NCI-H1105 (cell line): ENCODE results near the gene ARRDC2.
A peak's percentile ranks its signal among the peaks of the same experiment; 100 is the strongest.
"Not testable (repeated sequence)": the region's sequence is repeated elsewhere in the genome, so short reads cannot be mapped to it uniquely, and the experiment has no call there.

Experiments used
- DNase-seq: peaks from one replicate; lab custom pipeline; 2025; lab: John Stamatoyannopoulos, UW

Gene ARRDC2

DNA sequence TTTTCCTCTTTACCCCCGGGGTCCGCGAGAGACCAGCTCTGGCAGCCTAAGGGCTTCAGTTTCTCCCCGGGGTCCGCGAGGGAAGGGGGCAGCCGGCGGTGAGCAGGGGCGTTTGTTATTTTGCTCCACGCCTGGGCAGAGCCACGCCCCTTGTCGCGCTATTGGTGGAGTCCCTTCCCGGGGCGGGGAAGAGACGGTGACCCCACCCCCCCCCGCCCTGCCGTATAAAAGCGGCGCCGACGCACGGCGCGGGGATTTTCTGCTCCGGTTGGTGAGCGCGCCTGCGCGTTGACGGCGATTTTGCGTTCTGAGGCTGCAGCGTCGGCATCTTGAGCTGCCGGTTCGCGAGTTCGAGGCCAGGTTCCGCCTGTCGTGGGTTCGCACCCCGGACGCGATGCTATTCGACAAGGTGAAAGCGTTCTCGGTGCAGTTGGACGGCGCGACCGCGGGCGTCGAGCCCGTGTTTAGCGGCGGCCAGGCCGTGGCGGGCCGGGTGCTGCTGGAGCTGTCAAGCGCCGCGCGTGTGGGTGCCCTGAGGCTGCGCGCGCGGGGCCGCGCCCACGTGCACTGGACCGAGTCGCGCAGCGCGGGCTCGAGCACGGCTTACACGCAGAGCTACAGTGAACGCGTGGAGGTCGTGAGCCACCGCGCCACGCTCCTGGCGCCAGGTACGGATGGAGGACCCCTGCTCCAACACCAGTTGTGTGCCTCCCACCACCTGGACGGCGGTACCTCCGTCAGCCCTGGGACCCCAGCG is at the start of gene ARRDC2:
ARRDC2 (plus strand) TSS at position 254 of the 757 bp plus-strand sequence; CDS start at position 395, 141 bp downstream.
- peak; percentile 90 for DNase-seq

DNA sequence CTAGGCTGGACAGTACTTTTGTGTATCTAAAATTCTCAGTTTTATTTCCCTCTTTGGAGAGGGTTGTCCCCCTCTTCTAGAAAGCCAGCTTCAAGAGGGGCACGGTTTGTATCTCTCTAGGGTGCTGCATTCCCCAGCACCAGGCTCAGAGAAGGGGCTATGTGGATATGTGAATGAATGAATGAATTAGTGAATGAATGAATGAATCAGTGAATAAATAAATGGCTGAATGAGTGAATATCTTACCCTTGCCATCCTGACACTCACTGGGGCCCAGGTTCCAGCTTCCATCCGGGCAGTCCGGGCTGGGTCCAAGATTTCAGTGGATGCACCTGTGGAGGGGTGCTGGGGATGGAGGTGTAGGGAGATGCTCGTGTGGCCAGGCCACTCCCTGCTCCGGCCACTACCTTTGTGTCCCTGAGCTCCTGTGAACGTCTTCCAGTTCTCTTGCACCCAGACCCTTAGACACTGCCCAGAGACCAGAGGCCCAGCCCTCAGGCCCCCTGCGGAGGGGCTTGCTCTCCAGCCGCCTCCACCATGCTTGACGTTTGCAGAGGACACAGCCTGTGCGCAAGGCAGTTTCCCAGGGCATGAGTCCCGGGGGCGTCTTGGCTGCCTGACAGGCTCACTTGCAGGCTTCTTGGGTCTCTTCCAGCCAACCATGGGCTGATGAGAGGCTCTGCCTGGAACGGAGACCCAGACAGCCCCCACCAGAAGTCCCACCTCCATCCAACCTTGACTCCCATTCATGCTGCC is 43.9 kb upstream of the ARRDC2 start:
- no peak for DNase-seq

GRCh38 chr19:17965370-17966128 is 42.4 kb upstream of the ARRDC2 start:
- no peak for DNase-seq

- no peak for DNase-seq
Measured at GRCh38 chr19:17966129-17966483, 41.9 kb upstream of the ARRDC2 start.

- DNase-seq, result no peak
Measured at GRCh38 chr19:17966550-17967256, 41.3 kb upstream of the ARRDC2 start, which contains the start of gene KCNN1. TSS of gene KCNN1 (plus strand) at chr19:17967107. CDS start at chr19:17973889, 6,782 bp downstream.

- DNase-seq, result peak; percentile 16
Measured at GRCh38 chr19:17967257-17968051, 40.5 kb upstream of the ARRDC2 start.

DNA sequence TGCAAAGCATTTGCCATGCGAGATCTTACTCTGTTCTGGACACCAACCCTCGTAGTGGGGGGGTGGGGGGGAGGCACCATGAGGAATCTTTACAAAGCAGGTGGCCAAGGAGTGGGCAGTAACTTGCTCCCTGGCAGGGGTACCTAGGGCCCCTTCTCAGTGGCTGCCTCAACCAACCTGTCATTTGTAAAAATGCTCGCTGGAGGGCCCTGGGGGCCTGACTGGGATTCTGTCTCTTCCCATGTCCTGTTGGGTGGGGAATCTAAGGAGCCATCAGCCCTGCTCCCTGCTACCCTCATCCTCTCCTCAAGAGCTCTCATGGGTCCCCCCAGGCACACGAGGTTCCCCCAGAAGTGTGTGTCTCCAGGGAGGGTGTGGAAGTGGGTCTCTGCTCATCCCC is 39.6 kb upstream of the ARRDC2 start:
- no peak for DNase-seq

GRCh38 chr19:17969096-17969792 is 38.7 kb upstream of the ARRDC2 start:
- DNase-seq, result no peak

DNA sequence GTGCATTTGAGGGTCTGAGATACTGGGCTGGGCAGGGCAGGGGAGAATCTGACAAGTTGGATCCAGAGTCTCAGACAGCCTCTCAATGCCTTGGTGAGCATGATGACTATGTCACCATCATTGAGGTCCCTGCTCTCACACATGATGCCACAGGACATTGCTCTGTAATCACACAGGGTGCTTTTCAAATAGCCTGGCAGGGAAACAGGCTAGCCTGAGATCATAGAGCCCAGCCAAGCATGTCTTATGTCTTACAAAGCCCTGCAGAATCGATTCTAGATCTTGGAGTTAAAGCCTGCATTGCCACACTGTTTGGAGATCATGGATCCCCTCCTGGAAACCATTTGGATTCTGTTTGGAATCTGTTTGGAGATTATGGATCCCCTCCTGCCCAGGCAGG is 35.7 kb upstream of the ARRDC2 start:
- DNase-seq, result no peak

DNA sequence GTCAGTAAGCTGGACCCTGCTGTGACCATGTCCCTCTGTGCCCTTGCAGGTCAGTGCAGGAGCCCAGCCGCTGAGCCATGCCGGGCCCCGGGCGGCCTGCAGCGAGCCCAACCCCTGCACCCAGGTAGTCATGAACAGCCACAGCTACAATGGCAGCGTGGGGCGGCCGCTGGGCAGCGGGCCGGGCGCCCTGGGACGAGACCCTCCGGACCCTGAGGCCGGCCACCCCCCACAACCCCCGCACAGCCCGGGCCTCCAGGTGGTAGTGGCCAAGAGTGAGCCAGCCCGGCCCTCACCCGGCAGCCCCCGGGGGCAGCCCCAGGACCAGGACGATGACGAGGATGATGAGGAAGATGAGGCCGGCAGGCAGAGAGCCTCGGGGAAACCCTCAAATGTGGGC is 34.2 kb upstream of the ARRDC2 start:
- no peak for DNase-seq

DNA sequence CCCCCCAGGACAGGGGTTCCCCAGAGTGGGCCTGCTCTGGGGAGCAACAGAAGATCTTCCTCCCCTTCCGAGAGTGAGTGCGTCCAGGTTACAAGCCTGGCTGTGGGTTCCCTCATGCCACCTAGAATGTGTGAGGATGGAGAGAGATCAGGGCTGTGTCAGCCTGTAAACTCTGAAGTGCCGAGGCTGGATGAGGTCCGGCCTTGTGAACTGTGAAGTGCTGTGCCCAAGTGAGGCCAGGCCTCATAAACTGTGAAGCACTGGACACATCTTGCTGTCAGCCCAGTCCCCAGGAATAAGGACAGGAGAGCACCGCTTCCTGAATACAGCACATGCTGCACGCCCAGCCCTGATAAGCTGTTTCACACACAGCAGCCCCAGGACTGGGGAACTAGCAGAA is 33.4 kb upstream of the ARRDC2 start:
- no peak for DNase-seq

- no peak for DNase-seq
Measured at GRCh38 chr19:17975032-17975431, 32.9 kb upstream of the ARRDC2 start.

DNA sequence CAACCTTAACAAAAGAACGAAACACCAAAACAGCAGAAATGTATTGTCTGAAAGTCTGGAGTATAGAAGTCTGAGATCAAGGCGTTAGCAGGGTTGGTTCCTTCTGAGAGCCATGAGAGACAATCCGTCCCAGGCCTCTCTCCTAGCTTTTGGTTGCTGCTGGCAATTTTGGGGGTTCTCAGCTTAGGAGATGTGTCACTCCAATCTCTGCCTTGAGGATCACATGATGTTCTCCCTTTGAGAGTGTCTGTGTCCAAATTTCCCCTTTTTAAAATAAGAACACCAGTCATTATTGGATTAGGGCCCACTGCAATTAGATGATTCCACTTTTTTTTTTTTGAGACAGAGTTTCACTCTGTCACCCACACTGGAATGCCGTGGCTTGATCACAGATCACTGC is 30.9 kb upstream of the ARRDC2 start:
- DNase-seq, result no peak

GRCh38 chr19:17977488-17977887 is 30.5 kb upstream of the ARRDC2 start:
- DNase-seq, result no peak

- DNase-seq, result no peak
Measured at GRCh38 chr19:17981611-17982010, 26.4 kb upstream of the ARRDC2 start.

GRCh38 chr19:17982430-17982829 is 25.5 kb upstream of the ARRDC2 start:
- DNase-seq, result no peak

DNA sequence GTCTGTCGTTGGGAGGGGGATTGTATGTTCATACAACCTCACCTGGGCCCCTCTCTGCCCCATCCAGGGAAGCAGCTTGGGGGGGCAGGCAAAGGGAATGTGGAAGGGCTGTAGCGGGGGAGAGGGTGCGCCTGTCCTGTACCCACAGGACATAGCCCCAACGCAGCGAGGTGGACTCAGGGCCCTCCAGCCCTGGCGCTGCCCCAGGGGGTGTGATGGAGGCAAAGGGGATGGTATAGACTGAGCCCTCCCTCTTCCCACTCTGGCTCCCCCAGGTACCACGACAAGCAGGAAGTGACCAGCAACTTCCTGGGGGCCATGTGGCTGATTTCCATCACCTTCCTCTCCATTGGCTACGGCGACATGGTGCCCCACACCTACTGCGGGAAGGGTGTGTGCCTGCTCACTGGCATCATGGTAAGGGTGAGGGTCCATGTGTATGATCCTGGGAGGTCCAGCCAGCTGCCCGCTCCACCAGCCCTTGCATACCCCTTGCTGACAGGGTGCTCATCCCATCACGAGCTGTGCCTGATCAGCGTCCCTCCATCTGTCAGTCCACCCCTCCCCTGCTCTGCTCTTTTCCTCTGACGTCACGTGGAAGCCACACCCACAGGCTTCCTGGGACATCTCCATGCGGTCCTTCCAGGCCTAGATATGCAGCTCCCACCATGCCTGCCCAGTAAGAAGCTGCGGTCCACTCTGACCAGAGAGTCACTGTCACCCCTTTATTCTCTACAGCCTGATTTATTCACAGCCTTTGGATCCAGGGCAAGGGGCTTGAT is 22.7 kb upstream of the ARRDC2 start:
- DNase-seq, result no peak

DNA sequence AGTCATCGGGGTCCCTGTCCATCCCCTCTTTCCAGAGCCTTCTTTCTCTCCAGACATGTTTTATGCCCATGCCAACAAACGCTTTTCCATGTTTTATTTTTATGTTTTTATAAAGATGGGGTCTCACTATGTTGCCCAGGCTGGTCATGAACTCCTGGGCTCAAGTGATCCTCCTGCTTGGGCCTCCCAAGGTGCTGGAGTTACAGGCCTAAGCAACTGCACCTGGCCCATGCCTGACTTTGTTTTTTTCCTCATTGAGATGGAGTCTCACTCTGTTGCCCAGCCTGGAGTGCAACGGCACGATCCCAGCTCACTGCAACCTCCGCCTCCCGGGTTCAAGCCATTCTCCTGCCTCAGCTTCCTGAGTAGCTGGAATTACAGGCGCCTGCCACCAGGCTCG is 21.4 kb upstream of the ARRDC2 start:
- not testable (repeated sequence) for DNase-seq

GRCh38 chr19:17988161-17988560 is 19.8 kb upstream of the ARRDC2 start:
- no peak for DNase-seq
